ENCODE data around the gene NALCN. TPM values are rescaled to one million over a fixed set of nuclear protein-coding genes. Genes with fewer than 3 reads are reported as not detected.

Gene NALCN
- total and polyA plus RNA-seq, 2 experiments from 2014 or later: 0.33 to 0.57 TPM

DNA sequence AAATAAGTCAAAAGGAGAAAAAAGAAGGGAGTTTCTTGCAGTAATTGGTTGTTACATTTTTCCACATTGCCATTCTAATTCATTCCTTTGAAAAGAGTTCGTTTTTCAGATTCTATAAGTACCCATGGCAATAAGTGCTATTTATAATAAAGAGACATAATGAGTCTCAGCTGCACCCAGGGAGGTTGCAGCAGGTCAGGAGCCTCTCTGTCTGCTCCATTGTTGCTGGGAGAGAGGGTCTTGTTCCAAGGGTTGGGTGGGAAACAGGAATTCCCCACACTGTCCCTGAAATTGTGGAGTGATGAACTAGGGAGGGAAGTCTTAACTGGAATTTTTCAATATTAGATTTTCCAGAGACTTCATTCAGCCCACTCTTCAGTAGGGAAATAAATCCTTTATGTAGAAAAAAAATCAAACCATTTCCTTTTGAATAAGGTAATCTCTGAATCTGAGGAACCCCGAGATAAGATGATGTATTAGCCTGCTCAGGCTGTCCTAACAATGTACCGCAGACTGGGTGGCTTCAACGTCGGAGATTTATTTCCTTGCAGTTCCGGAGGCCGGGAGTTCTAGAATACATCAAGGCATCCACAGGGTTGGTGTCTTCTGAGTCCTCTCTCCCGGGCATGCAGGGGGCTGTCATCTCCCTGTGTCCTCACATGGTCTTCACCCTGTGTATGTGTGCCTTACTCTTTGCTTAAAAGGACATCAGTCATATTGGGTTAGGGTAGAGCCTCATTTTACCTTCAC, 399.0 kb downstream of the NALCN start:
- Histone ChIP-seq H3K4me2 (no peak overlapping the region), H3K36me3 (replicated peaks; ENCODE audit: insufficient read depth, low read depth) (no peaks in the 10 kb centered on the region), H3K27ac (no peak overlapping the region), H3K4me1 (ENCODE audit: insufficient read depth) (no peaks in the 10 kb centered on the region), H3K9me3 (ENCODE audit: low read depth) (no peaks in the 10 kb centered on the region), H4K20me1 (ENCODE audit: insufficient read depth, poor library complexity, severe bottlenecking) (no peaks in the 10 kb centered on the region), H3K27me3 (no peaks in the 10 kb centered on the region), H3K79me2 (no peaks in the 10 kb centered on the region), H3K4me3 (no peak overlapping the region), H3K9me2 (replicated peaks; ENCODE audit: insufficient read depth) (no peaks in the 10 kb centered on the region), H2AFZ (no peak overlapping the region)
- 70% methylated on average over 8 of the region's 8 CpGs for WGBS (ENCODE audit: low lambda C conversion rate, missing lambda C conversion rate)
- DNase-seq (ENCODE audit: low spot score): no peak
- no peak for TF ChIP-seq CTCF (IDR thresholded peaks at IDR 0.05; ENCODE audit: poor library complexity)
- TF ChIP-seq EZH2phosphoT487 (IDR thresholded peaks at IDR 0.05; ENCODE audit: low read depth, severe bottlenecking, unreplicated experiment): no peak
- TF ChIP-seq EZH2 (IDR thresholded peaks at IDR 0.05; ENCODE audit: borderline replicate concordance): no peak

DNA sequence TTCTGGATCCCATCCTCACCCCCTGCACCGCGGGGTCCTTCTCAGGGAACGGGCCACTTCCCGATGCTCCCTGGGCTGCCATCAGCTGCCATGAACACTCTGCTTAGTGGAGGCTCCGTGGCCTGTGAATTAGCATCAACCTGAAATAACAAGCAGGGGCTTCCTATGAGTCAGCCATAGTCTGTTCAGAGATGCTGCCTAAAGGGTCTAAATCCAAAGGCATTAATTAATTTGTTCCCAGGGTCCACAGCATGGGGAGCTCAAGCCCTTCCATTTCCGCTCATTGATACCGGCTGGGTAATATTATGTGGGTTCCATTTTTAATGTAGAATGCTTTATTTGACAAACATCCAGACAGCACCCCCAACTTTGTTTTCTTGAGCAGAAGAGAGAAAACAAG, 399.8 kb downstream of the NALCN start:
- WGBS (ENCODE audit: low lambda C conversion rate, missing lambda C conversion rate): 91% methylated on average over 7 of the region's 7 CpGs

GRCh38 chr13:101013245-101013644, 403.1 kb downstream of the NALCN start:
- WGBS (ENCODE audit: low lambda C conversion rate, missing lambda C conversion rate): 95% methylated on average over 5 of the region's 5 CpGs
- H3K27ac ChIP-seq: no peak overlapping the region
- H3K79me2 ChIP-seq: no peaks in the 10 kb centered on the region
- no peaks in the 10 kb centered on the region for H3K27me3 ChIP-seq
- H3K4me1 ChIP-seq (ENCODE audit: insufficient read depth): no peaks in the 10 kb centered on the region
- H3K36me3 ChIP-seq (replicated peaks; ENCODE audit: insufficient read depth, low read depth): no peaks in the 10 kb centered on the region
- no peaks in the 10 kb centered on the region for H4K20me1 ChIP-seq (ENCODE audit: insufficient read depth, poor library complexity, severe bottlenecking)
- TF ChIP-seq EZH2phosphoT487 (IDR thresholded peaks at IDR 0.05; ENCODE audit: low read depth, severe bottlenecking, unreplicated experiment) (no peak), EZH2 (IDR thresholded peaks at IDR 0.05; ENCODE audit: borderline replicate concordance) (no peak), CTCF (IDR thresholded peaks at IDR 0.05; ENCODE audit: poor library complexity) (no peak)
- H3K4me3 ChIP-seq: no peak overlapping the region
- no peak overlapping the region for H3K4me2 ChIP-seq
- H3K9me2 ChIP-seq (replicated peaks; ENCODE audit: insufficient read depth): no peaks in the 10 kb centered on the region
- H3K9me3 ChIP-seq (ENCODE audit: low read depth): no peaks in the 10 kb centered on the region
- no peak overlapping the region for H2AFZ ChIP-seq
- DNase-seq (ENCODE audit: low spot score): no peak

More for the DNA sequence above, 399.8 kb downstream of the NALCN start:
- TF ChIP-seq CTCF (IDR thresholded peaks at IDR 0.05; ENCODE audit: poor library complexity) (no peak), EZH2phosphoT487 (IDR thresholded peaks at IDR 0.05; ENCODE audit: low read depth, severe bottlenecking, unreplicated experiment) (no peak), EZH2 (IDR thresholded peaks at IDR 0.05; ENCODE audit: borderline replicate concordance) (no peak)
- no peaks in the 10 kb centered on the region for H3K79me2 ChIP-seq
- H2AFZ ChIP-seq: no peak overlapping the region
- no peaks in the 10 kb centered on the region for H3K9me3 ChIP-seq (ENCODE audit: low read depth)
- H3K27ac ChIP-seq: no peak overlapping the region
- H3K4me1 ChIP-seq (ENCODE audit: insufficient read depth): no peaks in the 10 kb centered on the region
- no peaks in the 10 kb centered on the region for H3K27me3 ChIP-seq
- H3K36me3 ChIP-seq (replicated peaks; ENCODE audit: insufficient read depth, low read depth): no peaks in the 10 kb centered on the region
- H4K20me1 ChIP-seq (ENCODE audit: insufficient read depth, poor library complexity, severe bottlenecking): no peaks in the 10 kb centered on the region
- no peaks in the 10 kb centered on the region for H3K9me2 ChIP-seq (replicated peaks; ENCODE audit: insufficient read depth)
- H3K4me2 ChIP-seq: no peak overlapping the region
- DNase-seq (ENCODE audit: low spot score): no peak
- no peak overlapping the region for H3K4me3 ChIP-seq

All from hepatocyte (in vitro differentiated cells).